Measurements from ENCODE around the gene CRTC3. TPM values are rescaled to one million over a fixed set of nuclear protein-coding genes. Genes with fewer than 3 reads are reported as not detected.

The CRTC3 gene
- total and polyA plus RNA-seq, 4 donors: 12.9 to 82.2 (median 44.0) TPM

DNA sequence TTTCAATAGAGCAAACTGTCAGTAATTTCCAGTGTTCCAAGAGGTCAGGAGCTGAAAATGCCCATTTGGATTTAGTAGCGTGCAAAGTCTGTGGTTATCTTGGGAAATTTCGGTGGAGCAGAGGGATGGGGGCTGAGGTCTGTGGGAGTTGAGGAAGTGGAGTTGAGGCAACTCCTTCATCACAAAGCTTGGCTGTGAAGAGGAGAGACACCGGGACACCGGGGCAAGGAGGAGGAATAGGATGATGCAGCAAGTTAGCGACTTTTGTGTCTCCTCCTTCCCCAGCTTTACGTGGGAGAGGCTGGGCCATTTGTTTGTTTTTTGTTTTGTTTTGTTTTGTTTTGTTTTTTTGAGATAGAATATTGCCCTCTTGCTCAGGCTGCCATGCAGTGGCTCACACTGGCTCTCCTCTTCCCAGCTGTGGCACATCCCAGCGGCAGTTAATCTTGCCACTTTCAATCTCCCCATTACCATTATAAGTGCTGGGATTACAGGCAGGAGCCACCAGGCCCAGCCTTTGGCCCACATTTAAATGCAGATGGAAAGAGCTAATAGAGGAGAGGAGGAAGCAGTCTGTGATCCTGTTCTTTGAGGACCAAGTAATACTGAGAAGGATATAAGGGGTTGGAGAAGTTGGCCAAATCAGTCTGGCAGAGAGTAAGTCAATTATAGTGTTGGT, 47.1 kb downstream of the CRTC3 start:
- DNase-seq (no peak), ATAC-seq (ENCODE audit: low FRiP score) (no peak)
- Histone ChIP-seq H3K36me3 (ENCODE audit: control insufficient read depth in 1 of 2, insufficient read depth in 2 of 2, low read length in 1 of 2) (no peaks in the 10 kb centered on the region), H3K27me3 (ENCODE audit: control insufficient read depth in 1 of 2, insufficient read depth in 2 of 2, low read length in 1 of 2) (no peaks in the 10 kb centered on the region), H3K9me3 (ENCODE audit: control insufficient read depth, low read length) (no peaks in the 10 kb centered on the region), H3K4me3 (ENCODE audit: low read length in 2 of 2) (no peak overlapping the region), H3K4me1 (ENCODE audit: control insufficient read depth in 1 of 2, insufficient read depth in 2 of 2, low read length in 2 of 2) (peaks cover 0 to 3% of the 10 kb centered on the region in 2 donors), H3K27ac (ENCODE audit: low read depth in 1 of 2, low read length in 2 of 2) (no peak overlapping the region)
- intact Hi-C loops (cut with DNase I): no loop called here
- 90 to 92% methylated on average over 7 of the region's 7 CpGs for WGBS, 2 donors

DNA sequence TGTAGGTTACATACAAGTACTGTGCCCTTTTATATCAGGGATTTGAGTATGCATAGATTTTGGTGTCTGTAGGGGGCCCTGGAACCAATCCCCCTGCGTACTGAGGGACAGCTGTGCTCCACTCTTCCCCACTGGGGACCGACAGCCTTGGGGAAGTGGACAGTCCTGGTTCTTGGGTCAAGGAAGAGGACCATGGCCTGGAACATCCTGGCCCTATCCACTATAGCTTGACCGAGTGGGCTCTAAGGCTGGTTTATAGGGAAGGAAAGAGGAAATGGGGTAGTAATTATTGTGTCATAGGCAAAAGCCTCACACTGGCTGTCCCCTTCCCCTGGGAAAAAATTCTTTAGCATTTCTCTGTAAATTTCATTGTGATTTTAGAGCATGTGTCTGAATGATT, 49.5 kb downstream of the CRTC3 start:
- Histone ChIP-seq H3K27ac (ENCODE audit: low read depth in 1 of 2, low read length in 2 of 2) (peak overlapping the region in 1 of 2 donors; percentile 25), H3K4me3 (ENCODE audit: low read length in 2 of 2) (no peak overlapping the region), H3K36me3 (ENCODE audit: control insufficient read depth in 1 of 2, insufficient read depth in 2 of 2, low read length in 1 of 2) (no peaks in the 10 kb centered on the region), H3K4me1 (ENCODE audit: control insufficient read depth in 1 of 2, insufficient read depth in 2 of 2, low read length in 2 of 2) (peaks cover 0 to 10% of the 10 kb centered on the region in 2 donors), H3K27me3 (ENCODE audit: control insufficient read depth in 1 of 2, insufficient read depth in 2 of 2, low read length in 1 of 2) (no peaks in the 10 kb centered on the region), H3K9me3 (ENCODE audit: control insufficient read depth, low read length) (no peaks in the 10 kb centered on the region)
- ATAC-seq (ENCODE audit: low FRiP score): no peak
- DNase-seq: no peak
- intact Hi-C loops (cut with DNase I): no loop called here
- WGBS, 2 donors: 95 to 96% methylated on average over 3 of the region's 3 CpGs

DNA sequence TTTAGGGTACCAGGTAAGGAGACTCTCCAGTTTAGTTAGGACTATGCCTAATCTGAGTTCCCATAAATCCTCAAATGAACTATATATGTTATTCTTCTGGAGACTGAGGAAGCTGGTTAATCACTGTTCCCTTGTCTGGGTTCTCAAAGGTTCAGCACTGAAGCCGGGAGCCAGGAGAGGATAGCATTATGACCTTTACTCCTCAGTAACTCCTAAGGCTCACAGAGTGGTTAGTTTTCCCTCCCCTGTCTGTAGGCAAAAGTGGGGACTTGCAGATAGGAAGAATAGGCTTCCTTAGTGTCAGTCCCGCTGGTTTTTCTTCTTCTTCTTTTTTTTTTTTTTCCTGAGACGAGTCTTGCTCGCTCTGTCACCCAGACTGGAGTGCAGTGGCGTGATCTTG, 50.4 kb downstream of the CRTC3 start:
- DNase-seq: no peak
- no peak for ATAC-seq (ENCODE audit: low FRiP score)
- intact Hi-C loops (cut with DNase I): no loop called here
- peaks cover 0 to 10% of the 10 kb centered on the region in 2 donors for H3K4me1 ChIP-seq (ENCODE audit: control insufficient read depth in 1 of 2, insufficient read depth in 2 of 2, low read length in 2 of 2)
- H3K36me3 ChIP-seq (ENCODE audit: control insufficient read depth in 1 of 2, insufficient read depth in 2 of 2, low read length in 1 of 2): no peaks in the 10 kb centered on the region
- no peak overlapping the region for H3K27ac ChIP-seq (ENCODE audit: low read depth in 1 of 2, low read length in 2 of 2)
- H3K4me3 ChIP-seq (ENCODE audit: low read length in 2 of 2): no peak overlapping the region
- 70 to 72% methylated on average over 5 of the region's 5 CpGs for WGBS, 2 donors
- H3K27me3 ChIP-seq (ENCODE audit: control insufficient read depth in 1 of 2, insufficient read depth in 2 of 2, low read length in 1 of 2): no peaks in the 10 kb centered on the region
- no peaks in the 10 kb centered on the region for H3K9me3 ChIP-seq (ENCODE audit: control insufficient read depth, low read length)

DNA sequence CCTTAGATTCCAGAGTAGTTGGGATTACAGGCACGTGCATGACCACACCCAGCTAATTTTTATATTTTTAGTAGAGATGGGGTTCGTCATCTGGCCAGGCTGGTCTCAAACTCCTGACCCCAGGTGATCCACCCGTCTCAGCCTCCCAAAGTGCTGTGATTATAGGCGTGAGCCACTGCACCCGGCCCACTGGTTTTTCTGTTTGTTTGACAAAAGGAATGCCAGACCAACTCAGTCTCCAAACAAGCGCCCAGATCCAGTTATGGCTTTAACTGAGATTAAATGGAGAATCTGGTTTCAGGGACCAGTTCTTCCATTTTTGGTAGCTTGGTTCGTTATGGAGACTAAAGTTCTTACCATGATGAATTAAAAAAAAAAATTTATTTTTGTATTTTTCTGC, 50.8 kb downstream of the CRTC3 start:
- intact Hi-C loops (cut with DNase I): no loop called here
- H3K27ac ChIP-seq (ENCODE audit: low read depth in 1 of 2, low read length in 2 of 2): no peak overlapping the region
- H3K27me3 ChIP-seq (ENCODE audit: control insufficient read depth in 1 of 2, insufficient read depth in 2 of 2, low read length in 1 of 2): no peaks in the 10 kb centered on the region
- ATAC-seq (ENCODE audit: low FRiP score) (no peak), DNase-seq (no peak)
- no peaks in the 10 kb centered on the region for H3K36me3 ChIP-seq (ENCODE audit: control insufficient read depth in 1 of 2, insufficient read depth in 2 of 2, low read length in 1 of 2)
- peaks cover 0 to 10% of the 10 kb centered on the region in 2 donors for H3K4me1 ChIP-seq (ENCODE audit: control insufficient read depth in 1 of 2, insufficient read depth in 2 of 2, low read length in 2 of 2)
- 54 to 63% methylated on average over 7 of the region's 7 CpGs for WGBS, 2 donors
- H3K4me3 ChIP-seq (ENCODE audit: low read length in 2 of 2): no peak overlapping the region
- H3K9me3 ChIP-seq (ENCODE audit: control insufficient read depth, low read length): no peaks in the 10 kb centered on the region

DNA sequence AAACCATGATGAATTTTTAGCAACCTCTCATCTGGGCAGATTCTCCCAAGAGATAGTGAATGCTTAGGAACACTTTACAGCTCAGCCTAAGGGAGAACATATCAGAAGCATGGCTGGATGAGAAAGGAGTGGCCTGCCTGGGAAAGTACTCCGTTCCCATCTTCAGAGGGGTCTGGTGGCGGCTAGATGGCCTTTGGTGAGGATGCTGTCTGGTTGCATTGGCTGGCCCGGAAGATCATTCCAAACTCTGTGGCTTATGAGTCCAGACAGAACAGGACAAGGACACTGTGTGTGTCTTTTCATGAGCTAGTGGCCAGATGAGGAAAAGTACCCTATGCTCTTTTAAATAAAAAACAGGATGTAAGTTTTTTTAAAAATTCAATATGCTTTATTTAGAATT, 51.2 kb downstream of the CRTC3 start:
- H3K36me3 ChIP-seq (ENCODE audit: control insufficient read depth in 1 of 2, insufficient read depth in 2 of 2, low read length in 1 of 2): no peaks in the 10 kb centered on the region
- no peak for DNase-seq
- ATAC-seq (ENCODE audit: low FRiP score): peak; percentile 13
- WGBS, 2 donors: 68 to 77% methylated on average over 3 of the region's 3 CpGs
- H3K9me3 ChIP-seq (ENCODE audit: control insufficient read depth, low read length): no peaks in the 10 kb centered on the region
- H3K27ac ChIP-seq (ENCODE audit: low read depth in 1 of 2, low read length in 2 of 2): peak overlapping the region in 1 of 2 donors; percentile 48
- H3K4me1 ChIP-seq (ENCODE audit: control insufficient read depth in 1 of 2, insufficient read depth in 2 of 2, low read length in 2 of 2): peaks cover 0 to 10% of the 10 kb centered on the region in 2 donors
- intact Hi-C loops (cut with DNase I): no loop called here
- no peaks in the 10 kb centered on the region for H3K27me3 ChIP-seq (ENCODE audit: control insufficient read depth in 1 of 2, insufficient read depth in 2 of 2, low read length in 1 of 2)
- H3K4me3 ChIP-seq (ENCODE audit: low read length in 2 of 2): no peak overlapping the region

DNA sequence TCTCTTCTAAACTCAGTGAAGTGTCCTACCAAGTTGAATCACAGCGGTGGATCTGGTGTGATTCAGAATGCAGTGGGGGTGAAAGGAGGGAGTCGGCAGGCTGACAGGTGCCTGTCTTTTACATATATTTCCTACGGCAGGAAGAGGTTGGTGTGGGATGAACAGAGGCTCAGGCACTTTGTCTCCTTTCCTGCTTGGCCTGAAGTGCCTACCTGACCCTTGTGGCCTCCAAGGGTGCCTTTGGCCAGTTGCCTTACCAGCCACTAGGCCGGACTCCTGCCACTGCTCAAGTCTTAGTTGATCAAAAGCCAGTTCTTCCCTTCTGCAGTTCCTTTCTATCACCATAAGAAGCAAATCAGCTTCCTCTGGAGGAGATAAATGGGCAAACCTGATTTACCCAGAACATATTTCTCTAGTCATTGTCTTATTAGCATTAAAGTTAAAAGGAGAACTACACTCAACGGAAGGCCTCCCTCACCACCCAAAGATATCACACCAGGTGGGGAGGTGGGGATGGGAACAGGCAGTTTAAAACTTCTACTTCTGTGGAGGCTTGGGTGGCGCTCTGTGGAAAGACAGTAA, 52.1 kb downstream of the CRTC3 start:
- WGBS, 2 donors: 63 to 67% methylated on average over 6 of the region's 6 CpGs
- ATAC-seq (ENCODE audit: low FRiP score): no peak
- Histone ChIP-seq H3K36me3 (ENCODE audit: control insufficient read depth in 1 of 2, insufficient read depth in 2 of 2, low read length in 1 of 2) (no peaks in the 10 kb centered on the region), H3K27me3 (ENCODE audit: control insufficient read depth in 1 of 2, insufficient read depth in 2 of 2, low read length in 1 of 2) (no peaks in the 10 kb centered on the region), H3K4me1 (ENCODE audit: control insufficient read depth in 1 of 2, insufficient read depth in 2 of 2, low read length in 2 of 2) (peaks cover 0 to 10% of the 10 kb centered on the region in 2 donors), H3K9me3 (ENCODE audit: control insufficient read depth, low read length) (no peaks in the 10 kb centered on the region), H3K4me3 (ENCODE audit: low read length in 2 of 2) (no peak overlapping the region), H3K27ac (ENCODE audit: low read depth in 1 of 2, low read length in 2 of 2) (peak overlapping the region in 1 of 2 donors; percentile 61)
- intact Hi-C loops (cut with DNase I): no loop called here
- DNase-seq: no peak

DNA sequence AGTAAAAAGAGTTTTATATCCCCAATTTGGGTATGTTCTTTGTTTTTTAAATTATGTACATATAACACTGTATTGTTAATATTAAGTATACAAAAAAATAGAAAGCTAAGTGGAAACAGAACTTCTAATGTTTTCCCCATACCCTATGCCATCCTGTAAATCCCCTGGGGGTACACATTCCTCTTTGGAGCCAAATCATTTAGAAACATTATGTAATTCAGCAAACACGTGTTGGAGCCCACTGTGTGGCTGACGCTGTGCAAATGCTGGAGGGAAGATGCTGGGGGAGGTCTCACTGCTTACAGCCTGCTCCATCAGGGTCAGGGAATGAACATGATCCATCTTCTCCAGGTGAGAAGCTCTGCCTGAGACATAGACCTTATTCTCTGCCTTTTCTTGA, 52.8 kb downstream of the CRTC3 start:
- intact Hi-C loops (cut with DNase I): no loop called here
- no peaks in the 10 kb centered on the region for H3K36me3 ChIP-seq (ENCODE audit: control insufficient read depth in 1 of 2, insufficient read depth in 2 of 2, low read length in 1 of 2)
- ATAC-seq (ENCODE audit: low FRiP score) (no peak), DNase-seq (no peak)
- no peaks in the 10 kb centered on the region for H3K27me3 ChIP-seq (ENCODE audit: control insufficient read depth in 1 of 2, insufficient read depth in 2 of 2, low read length in 1 of 2)
- peaks cover 0 to 10% of the 10 kb centered on the region in 2 donors for H3K4me1 ChIP-seq (ENCODE audit: control insufficient read depth in 1 of 2, insufficient read depth in 2 of 2, low read length in 2 of 2)
- peak overlapping the region in 1 of 2 donors; percentile 4 for H3K27ac ChIP-seq (ENCODE audit: low read depth in 1 of 2, low read length in 2 of 2)
- H3K4me3 ChIP-seq (ENCODE audit: low read length in 2 of 2): no peak overlapping the region
- no peaks in the 10 kb centered on the region for H3K9me3 ChIP-seq (ENCODE audit: control insufficient read depth, low read length)
- 5 to 10% methylated on average over 2 of the region's 2 CpGs for WGBS, 2 donors

DNA sequence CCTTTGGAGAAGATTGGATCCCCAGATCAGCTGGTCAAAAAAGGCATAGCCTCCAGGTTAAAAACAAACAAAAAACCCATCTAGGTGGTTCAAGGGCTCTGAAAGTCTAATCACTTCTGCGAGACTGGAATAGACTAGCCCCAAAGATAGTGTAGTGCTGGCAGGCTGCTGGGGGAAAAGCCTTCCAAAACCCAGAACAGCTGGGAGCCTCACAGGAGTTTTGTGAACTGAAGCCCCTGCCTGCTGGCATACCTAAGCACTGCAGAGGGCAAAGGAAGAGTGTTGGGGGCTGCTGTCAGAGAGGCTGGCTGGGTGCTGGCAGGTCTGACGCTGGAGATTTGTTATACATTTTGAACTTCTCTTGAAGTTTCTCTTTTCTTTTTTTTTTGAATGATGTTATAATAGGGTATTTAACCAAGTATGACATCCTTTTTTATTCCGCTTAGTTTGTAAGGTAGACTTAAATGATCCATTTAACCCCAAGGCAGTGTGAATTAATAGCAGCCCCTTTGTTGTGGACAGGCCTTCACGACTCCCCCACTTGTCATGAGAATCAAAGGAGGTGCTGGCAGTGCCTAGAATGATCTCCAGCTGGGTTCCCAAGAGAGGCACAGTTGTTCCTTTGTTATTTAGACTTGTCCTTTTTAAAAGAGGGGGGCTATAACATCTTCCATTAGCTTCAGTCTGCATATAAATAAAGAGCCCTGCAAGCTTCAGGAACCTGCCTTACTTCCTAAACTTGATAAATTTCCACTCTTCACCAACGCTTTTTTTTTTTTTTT, 53.9 kb downstream of the CRTC3 start:
- Histone ChIP-seq H3K4me3 (ENCODE audit: low read length in 2 of 2) (no peak overlapping the region), H3K27ac (ENCODE audit: low read depth in 1 of 2, low read length in 2 of 2) (peak overlapping the region in 1 of 2 donors; percentile 61), H3K27me3 (ENCODE audit: control insufficient read depth in 1 of 2, insufficient read depth in 2 of 2, low read length in 1 of 2) (no peaks in the 10 kb centered on the region), H3K36me3 (ENCODE audit: control insufficient read depth in 1 of 2, insufficient read depth in 2 of 2, low read length in 1 of 2) (no peaks in the 10 kb centered on the region), H3K9me3 (ENCODE audit: control insufficient read depth, low read length) (no peaks in the 10 kb centered on the region), H3K4me1 (ENCODE audit: control insufficient read depth in 1 of 2, insufficient read depth in 2 of 2, low read length in 2 of 2) (peaks cover 0 to 10% of the 10 kb centered on the region in 2 donors)
- WGBS, 2 donors: 16 to 25% methylated on average over 5 of the region's 5 CpGs
- intact Hi-C loops (cut with DNase I): no loop called here
- DNase-seq (no peak), ATAC-seq (ENCODE audit: low FRiP score) (no peak)

Data from aorta (tissue), 5 donors.